ENCODE data around the gene GATA5. TPM values are rescaled to one million over a fixed set of nuclear protein-coding genes. Genes with fewer than 3 reads are reported as not detected.

The GATA5 gene
- total and polyA plus RNA-seq, 4 donors: 0.13 to 0.50 TPM; not detected in 2

DNA sequence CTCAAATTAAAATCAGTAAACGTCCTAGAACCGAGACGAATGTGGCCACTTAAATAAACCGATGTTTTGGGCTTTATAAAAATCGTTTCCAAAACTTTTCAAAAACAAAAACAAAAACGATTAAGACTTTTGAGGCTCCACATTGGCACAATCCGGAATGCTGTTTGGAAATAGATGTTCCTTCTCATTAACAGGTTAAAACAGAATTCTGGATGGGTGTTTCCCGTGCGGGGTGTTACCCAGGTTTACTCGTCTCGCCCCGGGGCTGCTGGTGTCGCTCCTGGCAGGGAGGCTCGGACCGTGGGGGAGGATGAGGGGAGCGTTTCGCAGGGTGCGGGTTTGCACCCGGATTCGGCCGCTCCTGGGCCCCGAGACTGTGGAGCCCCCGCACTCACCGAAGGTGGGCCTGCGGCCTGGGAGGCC is 1.2 kb downstream of the GATA5 start:
- 6% methylated on average over 19 of the region's 25 CpGs for WGBS (ENCODE audit: insufficient coverage)
- Histone ChIP-seq H3K36me3 (ENCODE audit: control insufficient read depth, insufficient read depth, low read length) (no peaks in the 10 kb centered on the region), H3K27ac (ENCODE audit: low read depth, low read length) (no peak overlapping the region), H3K4me3 (ENCODE audit: low read depth, low read length) (no peak overlapping the region), H3K27me3 (ENCODE audit: control insufficient read depth, insufficient read depth, low read length) (peaks cover 78% of the 10 kb centered on the region), H3K9me3 (ENCODE audit: control insufficient read depth, insufficient read depth, low read length) (no peaks in the 10 kb centered on the region), H3K4me1 (ENCODE audit: control insufficient read depth, insufficient read depth, low read length) (peaks cover 19% of the 10 kb centered on the region)
- DNase-seq (ENCODE audit: low read depth in 4 of 6, low spot score in 6 of 6): peak in 1 of 6 donors; percentile 21

DNA sequence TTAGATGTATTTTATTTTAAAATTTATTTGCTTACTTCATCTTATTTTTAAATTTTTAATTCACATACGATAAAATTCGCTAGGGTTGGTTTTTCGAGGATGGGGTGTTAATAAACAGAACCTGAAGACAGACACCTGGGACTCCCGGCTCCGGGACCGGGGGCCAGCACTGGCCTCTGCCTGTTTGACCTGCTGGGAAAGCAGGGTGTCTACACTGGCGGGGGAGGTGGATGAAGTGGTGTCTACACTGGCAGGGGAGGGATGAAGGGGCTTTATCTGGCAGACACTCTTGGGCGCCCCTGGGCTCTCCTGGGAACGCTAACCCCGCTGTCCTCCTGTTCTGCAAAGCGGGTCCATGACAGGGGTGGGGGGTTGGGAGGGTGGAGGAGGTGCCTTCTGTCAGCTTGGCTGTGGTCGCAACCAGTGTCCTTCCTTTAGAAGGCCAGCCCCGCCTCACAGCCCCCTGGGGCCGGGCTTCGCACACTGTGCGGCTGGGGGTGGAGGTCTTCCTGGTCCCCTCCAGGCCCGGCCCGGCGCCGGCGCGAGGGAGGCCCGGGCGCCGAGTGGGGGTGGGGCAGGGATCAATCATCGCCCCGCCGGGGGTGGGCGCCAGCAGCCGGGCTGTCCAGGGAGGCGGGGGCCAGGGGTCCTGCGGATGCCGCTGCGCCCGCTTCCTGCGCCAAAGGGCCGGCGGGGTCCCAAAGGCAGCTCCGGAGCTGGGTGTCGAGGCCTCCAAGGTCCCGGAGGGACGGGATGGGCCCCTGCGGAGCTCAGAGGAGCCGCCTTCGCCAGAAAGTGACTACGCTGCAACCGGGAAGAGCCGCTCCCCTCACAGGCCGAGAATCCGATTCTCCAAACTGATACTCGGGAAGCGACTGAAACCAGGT is 1.8 kb downstream of the GATA5 start:
- Histone ChIP-seq H3K27ac (ENCODE audit: low read depth, low read length) (no peak overlapping the region), H3K9me3 (ENCODE audit: control insufficient read depth, insufficient read depth, low read length) (no peaks in the 10 kb centered on the region), H3K4me1 (ENCODE audit: control insufficient read depth, insufficient read depth, low read length) (peaks cover 20% of the 10 kb centered on the region), H3K36me3 (ENCODE audit: control insufficient read depth, insufficient read depth, low read length) (no peaks in the 10 kb centered on the region), H3K27me3 (ENCODE audit: control insufficient read depth, insufficient read depth, low read length) (peaks cover 73% of the 10 kb centered on the region), H3K4me3 (ENCODE audit: low read depth, low read length) (no peak overlapping the region)
- 6% methylated on average over 50 of the region's 52 CpGs for WGBS (ENCODE audit: insufficient coverage)
- DNase-seq (ENCODE audit: low read depth in 4 of 6, low spot score in 6 of 6): no peak

DNA sequence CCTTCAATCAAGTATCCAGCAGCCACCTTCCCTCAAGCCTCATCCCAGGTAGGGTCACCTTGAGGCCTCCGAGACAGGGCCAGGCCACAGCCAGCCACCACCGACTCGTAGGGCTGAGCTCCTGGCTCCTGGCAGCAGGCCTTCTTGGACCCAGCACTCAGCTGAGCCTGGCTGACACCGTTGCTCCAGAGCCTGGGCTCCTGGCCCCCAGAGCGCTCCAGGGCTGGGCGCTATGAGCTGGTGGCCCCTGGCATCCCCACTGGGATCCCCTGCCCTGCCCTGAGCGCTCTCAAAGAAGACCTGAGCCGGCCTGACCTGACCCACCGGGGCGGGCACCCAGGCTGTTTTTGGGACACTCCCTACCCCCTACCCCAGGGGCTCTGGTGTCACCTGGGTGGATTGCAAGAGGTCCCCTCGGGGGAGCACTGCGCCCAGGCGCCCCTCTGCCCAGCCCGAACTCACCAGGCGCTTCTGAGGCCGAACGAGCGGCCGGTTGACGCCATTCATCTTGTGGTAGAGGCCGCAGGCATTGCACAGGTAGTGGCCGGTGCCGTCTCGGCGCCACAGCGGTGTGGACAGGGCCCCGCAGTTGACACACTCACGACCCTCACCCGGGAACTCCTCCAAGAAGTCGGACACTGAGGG is 2.7 kb downstream of the GATA5 start:
- peaks cover 68% of the 10 kb centered on the region for H3K27me3 ChIP-seq (ENCODE audit: control insufficient read depth, insufficient read depth, low read length)
- H3K9me3 ChIP-seq (ENCODE audit: control insufficient read depth, insufficient read depth, low read length): no peaks in the 10 kb centered on the region
- no peak overlapping the region for H3K4me3 ChIP-seq (ENCODE audit: low read depth, low read length)
- no peak for DNase-seq (ENCODE audit: low read depth in 4 of 6, low spot score in 6 of 6)
- no peak overlapping the region for H3K27ac ChIP-seq (ENCODE audit: low read depth, low read length)
- H3K36me3 ChIP-seq (ENCODE audit: control insufficient read depth, insufficient read depth, low read length): no peaks in the 10 kb centered on the region
- WGBS (ENCODE audit: insufficient coverage): 64% methylated on average over 30 of the region's 30 CpGs
- peaks cover 20% of the 10 kb centered on the region for H3K4me1 ChIP-seq (ENCODE audit: control insufficient read depth, insufficient read depth, low read length)

DNA sequence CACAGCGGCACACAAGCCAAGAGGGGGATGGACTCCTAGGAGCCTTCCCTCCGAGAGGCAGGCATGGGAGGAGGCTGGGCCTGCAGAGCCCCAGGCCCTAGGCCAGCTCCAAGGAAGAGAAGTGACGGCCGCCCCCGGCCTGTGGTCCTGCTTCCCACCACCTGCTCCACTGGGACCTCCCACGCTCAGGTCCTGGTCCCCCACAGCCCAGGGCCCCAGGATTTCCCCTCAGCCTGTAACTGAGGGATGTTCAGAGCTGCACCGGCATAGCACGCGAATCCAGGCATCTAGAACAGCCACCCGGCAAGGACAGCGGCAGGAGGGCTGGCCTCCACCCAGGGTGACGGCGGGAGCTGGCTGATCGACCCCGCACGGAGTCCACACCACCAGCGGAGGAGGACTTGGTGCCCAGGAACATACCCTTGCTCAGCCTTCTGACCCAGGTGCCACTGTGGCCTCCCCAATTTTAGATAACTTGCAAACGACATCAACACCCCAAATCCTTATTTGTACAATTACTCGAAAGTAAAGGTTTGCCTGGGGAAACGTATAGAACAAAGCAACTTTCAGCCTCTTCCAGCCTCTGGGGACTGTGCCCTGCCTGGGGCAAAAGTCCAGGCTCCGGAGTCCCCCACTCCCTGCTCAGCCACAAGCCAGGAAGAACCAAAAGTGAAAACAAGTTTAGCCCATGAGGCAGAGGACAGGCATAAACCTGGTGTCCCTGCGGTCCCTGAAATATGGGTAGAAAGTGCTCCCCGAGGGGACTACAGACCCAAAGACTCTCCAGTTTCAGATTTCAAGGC is 3.5 kb downstream of the GATA5 start:
- Histone ChIP-seq H3K4me3 (ENCODE audit: low read depth, low read length) (no peak overlapping the region), H3K27ac (ENCODE audit: low read depth, low read length) (no peak overlapping the region), H3K9me3 (ENCODE audit: control insufficient read depth, insufficient read depth, low read length) (no peaks in the 10 kb centered on the region), H3K27me3 (ENCODE audit: control insufficient read depth, insufficient read depth, low read length) (peaks cover 61% of the 10 kb centered on the region), H3K36me3 (ENCODE audit: control insufficient read depth, insufficient read depth, low read length) (no peaks in the 10 kb centered on the region), H3K4me1 (ENCODE audit: control insufficient read depth, insufficient read depth, low read length) (peaks cover 20% of the 10 kb centered on the region)
- no peak for DNase-seq (ENCODE audit: low read depth in 4 of 6, low spot score in 6 of 6)
- WGBS (ENCODE audit: insufficient coverage): 80% methylated on average over 22 of the region's 23 CpGs

DNA sequence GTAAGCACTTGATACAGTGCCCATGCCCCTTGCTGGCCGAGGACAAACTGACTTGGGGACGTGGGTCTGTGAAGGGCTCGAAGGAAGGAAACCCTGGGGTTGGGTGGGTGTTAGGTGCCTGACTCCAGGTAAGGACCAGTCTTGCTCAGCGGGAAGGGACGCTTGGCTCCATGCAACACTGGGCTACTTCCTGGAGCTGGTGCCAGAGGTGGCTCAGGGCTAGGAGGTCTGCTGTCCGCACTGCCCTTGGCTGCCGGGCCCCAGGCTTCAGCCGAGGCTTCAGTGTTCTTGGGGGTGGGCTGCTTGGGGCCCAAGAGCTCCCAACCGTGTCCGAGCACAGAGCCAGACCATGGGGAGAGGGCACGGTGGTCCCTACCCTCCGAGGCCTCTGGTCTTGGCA is 5.3 kb downstream of the GATA5 start:
- H3K36me3 ChIP-seq (ENCODE audit: control insufficient read depth, insufficient read depth, low read length): no peaks in the 10 kb centered on the region
- no peak overlapping the region for H3K4me3 ChIP-seq (ENCODE audit: low read depth, low read length)
- H3K9me3 ChIP-seq (ENCODE audit: control insufficient read depth, insufficient read depth, low read length): no peaks in the 10 kb centered on the region
- 76% methylated on average over 12 of the region's 12 CpGs for WGBS (ENCODE audit: insufficient coverage)
- H3K4me1 ChIP-seq (ENCODE audit: control insufficient read depth, insufficient read depth, low read length): peaks cover 11% of the 10 kb centered on the region
- no peak for DNase-seq (ENCODE audit: low read depth in 4 of 6, low spot score in 6 of 6)
- H3K27ac ChIP-seq (ENCODE audit: low read depth, low read length): no peak overlapping the region
- peaks cover 52% of the 10 kb centered on the region for H3K27me3 ChIP-seq (ENCODE audit: control insufficient read depth, insufficient read depth, low read length)

DNA sequence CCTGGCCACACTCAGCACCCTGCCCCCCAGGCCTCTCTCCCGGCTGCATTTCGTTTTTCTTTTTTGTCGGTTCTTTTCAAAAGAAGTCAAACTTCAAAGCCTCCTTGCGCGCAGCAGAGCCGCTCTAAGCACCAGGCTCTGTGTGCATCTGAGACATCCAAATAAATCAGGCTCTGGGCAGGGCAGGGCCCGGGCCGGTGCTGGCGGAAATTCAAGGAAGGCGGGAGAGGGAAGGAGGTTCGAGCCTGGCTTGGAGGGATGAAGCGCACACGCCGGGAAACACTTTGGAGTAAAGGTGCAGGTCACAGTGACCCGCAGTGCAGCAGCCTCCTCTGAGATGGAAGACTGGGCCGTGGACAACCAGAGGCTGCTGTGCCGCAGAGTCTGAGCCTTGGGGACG is 5.8 kb downstream of the GATA5 start:
- 14% methylated on average over 18 of the region's 18 CpGs for WGBS (ENCODE audit: insufficient coverage)
- Histone ChIP-seq H3K27me3 (ENCODE audit: control insufficient read depth, insufficient read depth, low read length) (peaks cover 50% of the 10 kb centered on the region), H3K27ac (ENCODE audit: low read depth, low read length) (no peak overlapping the region)

DNA sequence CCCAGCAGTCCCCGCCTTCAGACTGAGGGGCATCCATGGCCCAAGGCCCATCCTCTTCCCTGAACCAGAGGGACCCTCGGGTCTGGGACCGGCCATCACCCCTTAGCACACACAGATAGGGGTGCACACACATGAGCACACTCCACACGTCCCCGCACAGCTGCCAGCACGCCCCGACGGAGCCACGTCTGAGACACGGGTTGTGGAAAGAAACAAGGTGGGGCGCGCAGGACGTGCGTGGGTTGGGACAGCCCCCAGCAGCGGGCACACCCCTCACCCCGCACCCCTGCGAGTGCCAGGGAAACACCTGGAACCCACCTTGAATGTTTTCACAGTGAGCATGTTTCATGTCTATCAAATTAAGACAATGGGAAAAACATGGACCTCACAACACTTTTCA is 6.4 kb downstream of the GATA5 start:
- no peaks in the 10 kb centered on the region for H3K9me3 ChIP-seq (ENCODE audit: control insufficient read depth, insufficient read depth, low read length)
- DNase-seq (ENCODE audit: low read depth in 4 of 6, low spot score in 6 of 6): no peak
- H3K4me3 ChIP-seq (ENCODE audit: low read depth, low read length): no peak overlapping the region
- peaks cover 9% of the 10 kb centered on the region for H3K4me1 ChIP-seq (ENCODE audit: control insufficient read depth, insufficient read depth, low read length)
- 87% methylated on average over 16 of the region's 17 CpGs for WGBS (ENCODE audit: insufficient coverage)
- peaks cover 43% of the 10 kb centered on the region for H3K27me3 ChIP-seq (ENCODE audit: control insufficient read depth, insufficient read depth, low read length)
- H3K36me3 ChIP-seq (ENCODE audit: control insufficient read depth, insufficient read depth, low read length): no peaks in the 10 kb centered on the region
- H3K27ac ChIP-seq (ENCODE audit: low read depth, low read length): no peak overlapping the region

More for the DNA sequence above, 5.8 kb downstream of the GATA5 start:
- no peaks in the 10 kb centered on the region for H3K36me3 ChIP-seq (ENCODE audit: control insufficient read depth, insufficient read depth, low read length)
- peak in 2 of 6 donors; percentile 31 to 41 for DNase-seq (ENCODE audit: low read depth in 4 of 6, low spot score in 6 of 6)
- H3K9me3 ChIP-seq (ENCODE audit: control insufficient read depth, insufficient read depth, low read length): no peaks in the 10 kb centered on the region
- no peak overlapping the region for H3K4me3 ChIP-seq (ENCODE audit: low read depth, low read length)
- peaks cover 9% of the 10 kb centered on the region for H3K4me1 ChIP-seq (ENCODE audit: control insufficient read depth, insufficient read depth, low read length)

DNA sequence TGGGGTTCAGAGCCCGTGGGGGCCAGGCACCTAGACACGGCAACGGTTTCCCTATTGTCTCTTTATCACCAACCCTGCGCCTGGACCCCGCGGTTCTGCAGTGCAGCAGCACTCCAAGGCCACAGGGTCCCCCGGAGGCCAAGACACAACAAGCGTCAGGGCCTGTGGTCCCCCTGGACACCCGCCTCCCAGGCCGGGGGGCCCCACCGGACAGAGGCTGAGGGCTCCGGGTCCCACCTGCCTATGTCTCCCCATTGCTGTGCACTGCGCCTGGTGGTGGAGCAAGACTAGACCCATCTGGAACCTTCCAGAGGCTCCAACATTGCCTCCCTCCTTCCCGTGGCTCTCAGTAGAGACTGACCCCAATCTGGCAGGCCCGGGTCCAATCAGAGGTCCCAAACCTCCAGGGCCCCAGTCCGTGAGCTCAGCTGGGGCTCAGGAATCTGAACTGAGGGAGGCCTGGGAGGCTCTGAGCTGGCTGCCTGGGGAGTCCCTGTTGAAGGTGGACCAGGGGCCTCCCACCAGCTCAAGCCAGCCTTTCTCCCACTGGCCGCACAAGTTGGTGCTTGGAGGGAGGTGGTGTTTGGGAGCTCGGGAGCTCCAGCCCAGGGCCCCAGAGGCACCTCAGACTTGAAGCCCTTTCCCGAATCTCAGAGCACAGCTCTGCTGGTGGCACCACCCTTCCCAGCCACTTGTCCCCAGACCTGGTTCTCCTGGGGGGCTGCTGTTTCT is 8.8 kb downstream of the GATA5 start:
- Histone ChIP-seq H3K4me3 (ENCODE audit: low read depth, low read length) (no peak overlapping the region), H3K9me3 (ENCODE audit: control insufficient read depth, insufficient read depth, low read length) (no peaks in the 10 kb centered on the region), H3K27me3 (ENCODE audit: control insufficient read depth, insufficient read depth, low read length) (peaks cover 25% of the 10 kb centered on the region), H3K36me3 (ENCODE audit: control insufficient read depth, insufficient read depth, low read length) (no peaks in the 10 kb centered on the region), H3K27ac (ENCODE audit: low read depth, low read length) (no peak overlapping the region), H3K4me1 (ENCODE audit: control insufficient read depth, insufficient read depth, low read length) (peaks cover 9% of the 10 kb centered on the region)
- no peak for DNase-seq (ENCODE audit: low read depth in 4 of 6, low spot score in 6 of 6)
- WGBS (ENCODE audit: insufficient coverage): 88% methylated on average over 18 of the region's 19 CpGs

Measured in spinal cord (tissue), 10 donors.